ENCODE results near the gene STT3B. TPM values are rescaled to one million over a fixed set of nuclear protein-coding genes. Genes with fewer than 3 reads are reported as not detected.

The STT3B gene
- total and polyA plus RNA-seq, 2 of the 13 experiments (the other 11 are each of a cell fraction or from before 2014, with no cell fraction given): 85.0 to 205 TPM

- 0 out of 2 replicates have a peak, but pooled peaks have one; percentile 20 for TF ChIP-seq PATZ1 (CRISPR knock-in tag; IDR thresholded peaks at IDR 0.05)
These were observed 147.5 kb downstream of the STT3B start (continued) for GRCh38 chr3:31680072-31680870.
